GM19463 (cell line): ENCODE results near the gene CFAP68.
"Not testable (repeated sequence)": the region's sequence is repeated elsewhere in the genome, so short reads cannot be mapped to it uniquely, and the experiment has no call there.

Source experiments
- ATAC-seq: cut with Tn5 transposase; IDR thresholded peaks from one replicate; pipeline ENCODE4 v1.9.1; 2021; ENCODE audit warnings: mild to moderate bottlenecking, moderate library complexity; ENCODE audit not compliant: unreplicated experiment

The CFAP68 gene

GRCh38 chr11:111916768-111917167 is 37.4 kb downstream of the CFAP68 start:
- no peak for ATAC-seq

DNA sequence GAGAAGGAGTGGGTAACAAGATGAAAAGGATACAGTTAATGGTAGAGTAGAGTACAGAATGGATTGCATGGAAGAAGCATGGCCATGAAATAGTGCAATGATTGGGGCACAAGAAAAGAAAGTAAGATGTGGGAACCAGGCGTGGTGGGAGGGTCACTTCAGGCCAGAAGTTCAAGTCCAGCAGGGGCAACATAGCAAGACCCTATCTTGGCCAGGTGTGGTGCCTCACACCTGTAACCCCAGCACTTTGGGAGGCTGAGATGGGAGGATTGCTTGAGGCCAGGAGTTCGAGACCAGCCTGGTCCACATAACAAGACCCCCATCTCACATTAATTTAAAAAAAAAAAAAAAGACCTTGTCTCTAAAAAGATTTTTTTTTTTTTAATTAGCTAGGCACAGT is 38.0 kb downstream of the CFAP68 start:
- no peak for ATAC-seq

GRCh38 chr11:111917788-111918187 is 38.4 kb downstream of the CFAP68 start:
- no peak for ATAC-seq

GRCh38 chr11:111918390-111919256 is 39.3 kb downstream of the CFAP68 start, which contains the start of gene C11orf52:
Gene C11orf52, plus strand, starts transcription at chr11:111918913. Its CDS starts 60 bp downstream, at chr11:111918973.
- no peak for ATAC-seq

DNA sequence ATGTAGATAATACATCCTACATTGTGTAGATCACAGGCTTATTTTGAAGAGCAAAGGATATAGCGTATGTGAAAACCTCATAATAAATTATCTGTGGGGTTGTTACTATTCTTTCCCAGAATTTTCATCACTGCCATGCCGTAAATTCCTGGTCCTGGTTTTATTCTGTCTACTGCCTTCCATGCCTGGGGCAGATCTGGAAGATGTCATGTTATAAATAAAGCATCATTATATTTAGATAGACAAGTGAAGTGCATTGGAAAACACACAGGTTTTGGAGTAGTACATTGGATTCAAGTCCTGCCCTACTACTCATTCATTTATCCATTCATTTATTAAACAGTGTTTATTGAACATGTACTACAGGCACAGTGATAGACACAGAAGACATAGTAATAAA is 41.6 kb downstream of the CFAP68 start:
- no peak for ATAC-seq

- ATAC-seq, result no peak
Observed at GRCh38 chr11:111921541-111922230, 42.3 kb downstream of the CFAP68 start.

GRCh38 chr11:111922803-111923202 is 43.5 kb downstream of the CFAP68 start:
- ATAC-seq, result no peak

DNA sequence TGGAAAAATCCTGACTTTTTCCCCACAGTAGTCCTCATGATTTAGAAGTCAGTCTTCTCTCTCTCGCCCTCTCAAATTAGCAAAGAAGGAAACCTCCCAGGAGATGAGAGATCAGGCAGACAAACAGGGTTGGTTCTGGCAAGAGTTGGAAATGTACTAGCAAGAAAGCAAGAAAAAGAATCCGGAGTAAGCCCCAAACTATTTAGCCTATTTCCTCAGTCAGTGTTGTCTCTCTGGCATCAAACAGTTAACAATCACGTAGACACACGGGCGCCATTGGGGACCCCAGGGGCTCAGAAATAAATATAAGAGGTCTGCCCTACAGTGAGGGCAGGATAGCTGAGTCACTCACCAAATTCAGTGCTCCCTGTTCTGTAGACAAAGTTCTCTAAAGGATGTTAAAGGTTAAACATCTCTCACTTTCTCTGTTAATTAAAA is 44.0 kb downstream of the CFAP68 start:
- no peak for ATAC-seq

DNA sequence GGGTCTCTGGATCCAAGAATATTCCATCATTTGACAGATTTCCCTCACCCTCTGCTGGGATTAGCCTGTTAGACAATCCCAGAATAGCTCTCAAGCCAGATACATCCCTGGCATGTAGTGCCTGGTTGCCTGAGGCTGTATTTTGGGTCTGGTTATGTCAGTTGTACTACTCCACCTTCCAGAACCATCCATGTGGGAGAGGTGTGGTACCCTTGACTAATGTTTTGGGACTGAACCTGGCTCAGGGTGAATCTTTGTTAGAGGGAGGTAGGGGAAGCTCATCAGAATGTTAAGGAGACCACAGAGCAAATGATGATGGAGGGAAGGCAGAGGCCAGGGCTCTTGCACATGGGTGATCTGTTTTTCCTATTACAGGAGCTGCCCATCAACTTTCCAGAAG is 44.6 kb downstream of the CFAP68 start:
- ATAC-seq, result no peak

DNA sequence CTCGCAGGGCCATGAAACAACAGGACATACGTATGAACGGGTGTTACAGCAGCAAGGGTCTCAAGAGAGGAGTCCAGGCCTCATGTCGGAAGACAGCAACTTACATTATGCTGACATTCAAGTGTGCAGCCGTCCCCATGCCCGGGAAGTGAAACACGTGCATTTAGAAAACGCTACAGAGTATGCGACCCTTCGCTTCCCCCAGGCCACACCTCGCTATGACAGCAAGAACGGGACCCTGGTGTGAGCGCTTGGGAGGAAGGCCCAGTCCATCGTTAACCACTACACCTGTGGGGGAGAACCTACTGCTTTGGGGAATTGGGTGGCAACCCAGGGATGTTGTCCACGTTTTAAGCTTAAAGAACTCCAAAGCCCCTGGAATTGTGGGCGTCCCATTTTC is 46.6 kb downstream of the CFAP68 start:
- no peak for ATAC-seq

DNA sequence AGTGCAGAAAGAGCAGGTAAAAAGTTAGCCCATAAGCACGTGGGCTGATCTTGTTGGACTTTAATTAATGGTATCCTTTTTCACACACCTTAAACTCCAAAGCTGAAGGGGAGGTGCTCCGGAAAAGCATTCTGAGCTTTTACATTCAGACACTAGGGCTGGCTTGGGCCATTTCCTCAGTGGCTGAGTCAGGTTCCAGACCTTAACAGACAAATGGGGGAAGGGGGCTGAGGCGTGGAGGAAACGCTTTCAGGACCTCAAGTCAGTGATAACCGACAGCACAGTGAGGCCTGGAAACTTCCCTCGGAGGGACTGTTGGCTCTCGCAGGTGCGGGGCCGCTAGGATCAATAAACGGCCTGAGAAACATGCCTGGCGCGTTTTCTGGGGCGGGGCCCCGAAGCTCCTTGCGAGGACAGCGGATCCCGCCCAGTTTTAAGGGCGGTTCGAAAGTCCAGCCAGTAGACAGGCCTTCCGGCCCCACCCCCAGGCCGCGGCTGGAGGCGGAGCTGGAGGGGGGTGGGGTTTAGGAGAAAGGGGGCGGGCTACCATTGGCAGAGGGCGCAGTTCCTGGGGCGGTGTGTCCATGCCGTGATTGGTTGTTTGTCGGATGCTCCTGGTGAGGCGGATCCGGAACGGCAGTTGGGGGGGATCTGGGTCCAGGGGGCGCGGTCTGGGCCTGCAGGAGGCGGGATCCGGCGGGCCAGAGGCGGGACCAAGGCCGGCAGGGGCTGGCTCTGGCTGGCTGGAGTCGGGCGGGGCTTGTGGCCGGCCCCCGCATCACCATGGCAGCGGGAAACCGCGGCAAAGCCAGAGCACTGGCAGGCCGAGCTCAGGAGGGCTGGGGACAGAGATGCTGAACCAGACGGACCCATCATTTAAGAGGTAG is 47.4 kb downstream of the CFAP68 start:
- ATAC-seq, result peak; percentile 92

DNA sequence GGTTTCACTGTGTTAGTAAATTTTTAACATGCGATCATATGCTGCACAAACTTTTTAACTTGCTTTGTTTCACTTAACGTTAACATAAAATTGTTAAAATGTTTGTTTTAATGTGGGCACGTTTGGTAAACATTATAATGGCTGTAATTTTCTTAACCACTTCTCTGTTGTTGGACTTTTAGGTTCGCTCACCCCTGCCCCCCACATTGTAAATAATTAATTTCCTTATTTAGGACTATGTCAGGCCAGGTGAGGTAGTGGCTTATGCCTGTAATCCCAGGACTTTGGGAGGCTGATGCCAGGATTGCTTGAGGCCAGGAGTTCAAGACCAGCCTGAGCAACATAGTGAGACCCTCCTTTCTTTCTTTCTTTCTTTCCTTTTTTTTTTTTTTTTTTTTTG is 51.1 kb downstream of the CFAP68 start:
- no peak for ATAC-seq

DNA sequence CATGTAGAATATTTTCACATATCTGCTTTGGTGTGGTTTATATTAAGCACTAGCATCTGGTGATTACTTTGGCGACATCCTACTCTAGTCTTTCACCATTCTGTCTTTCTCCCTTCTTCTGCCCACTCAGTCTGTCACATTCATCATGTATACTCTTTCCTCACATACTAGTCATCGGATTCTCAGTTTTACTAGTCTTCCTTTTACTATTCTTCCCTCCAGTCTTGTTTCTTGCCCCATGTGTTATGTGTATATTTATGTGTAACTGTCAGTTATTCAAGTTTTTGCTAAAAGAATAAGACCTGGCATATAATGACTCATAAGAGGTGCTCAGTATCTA is 53.2 kb downstream of the CFAP68 start:
- no peak for ATAC-seq

GRCh38 chr11:111933176-111933575 is 53.8 kb downstream of the CFAP68 start:
- not testable (repeated sequence) for ATAC-seq

DNA sequence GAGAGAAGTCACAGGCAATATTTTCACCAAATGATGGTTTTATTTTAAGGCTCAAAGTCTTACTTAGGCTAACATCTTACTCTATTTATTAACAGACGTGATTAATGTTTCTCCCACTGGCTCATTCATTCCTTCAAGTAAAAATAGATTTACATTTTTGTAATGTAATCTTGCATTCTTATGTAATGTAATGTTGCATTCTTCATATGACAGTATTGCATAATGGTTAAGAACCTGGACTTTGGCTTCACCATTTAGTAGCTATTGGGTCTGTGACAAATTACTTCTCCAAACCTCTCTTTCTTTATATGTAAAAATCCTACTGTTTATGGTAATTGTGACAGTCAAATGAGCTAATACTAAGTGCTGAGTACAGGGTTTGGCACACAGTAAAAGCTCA is 54.5 kb downstream of the CFAP68 start:
- no peak for ATAC-seq

DNA sequence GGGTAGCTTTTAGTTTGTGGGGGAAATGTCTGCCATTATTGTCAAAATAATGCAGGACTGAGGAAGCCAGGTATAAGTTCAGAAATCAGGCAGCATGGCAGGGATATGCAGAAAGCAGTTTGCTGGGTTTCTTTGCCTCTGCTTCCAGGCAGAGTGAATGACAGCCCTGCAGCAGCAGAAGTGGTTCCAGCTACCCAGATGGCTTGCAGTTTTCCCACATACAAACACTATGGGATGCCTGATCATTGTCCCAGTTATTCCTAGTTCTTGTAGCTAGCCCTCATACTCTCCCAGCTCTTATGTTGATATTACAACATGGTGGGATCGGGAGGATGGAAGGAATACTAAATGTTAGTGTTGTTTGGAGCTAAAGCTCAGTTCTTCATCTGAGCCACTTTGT is 55.0 kb downstream of the CFAP68 start:
- ATAC-seq, result no peak
